ENCODE results near the gene CAPN11.
"Not testable (repeated sequence)": the region's sequence is repeated elsewhere in the genome, so short reads cannot be mapped to it uniquely, and the experiment has no call there.

CAPN11 gene

GRCh38 chr6:44131892-44132291 is 26.7 kb upstream of the CAPN11 start:
- DNase-seq (ENCODE audit: low spot score): peak; percentile 48

DNA sequence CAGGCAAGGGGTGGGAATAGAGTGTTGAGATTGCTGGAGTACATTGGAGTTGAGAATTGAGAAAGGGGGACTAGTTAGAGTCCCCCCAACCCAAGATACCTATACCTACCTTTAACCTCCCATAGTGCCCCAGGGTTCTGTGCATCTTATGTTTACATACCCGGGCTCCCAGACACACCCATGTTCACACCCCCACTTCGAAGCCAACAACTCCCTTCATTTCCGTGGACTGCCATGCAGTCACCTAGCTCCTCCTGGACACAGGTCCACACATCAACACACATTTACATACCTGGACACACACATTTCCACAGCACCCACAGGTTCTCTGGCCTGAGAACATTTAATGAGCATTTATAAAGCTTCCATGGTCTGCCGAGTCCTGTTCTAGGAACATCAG is 26.1 kb upstream of the CAPN11 start:
- peak; percentile 76 for DNase-seq (ENCODE audit: low spot score)

DNA sequence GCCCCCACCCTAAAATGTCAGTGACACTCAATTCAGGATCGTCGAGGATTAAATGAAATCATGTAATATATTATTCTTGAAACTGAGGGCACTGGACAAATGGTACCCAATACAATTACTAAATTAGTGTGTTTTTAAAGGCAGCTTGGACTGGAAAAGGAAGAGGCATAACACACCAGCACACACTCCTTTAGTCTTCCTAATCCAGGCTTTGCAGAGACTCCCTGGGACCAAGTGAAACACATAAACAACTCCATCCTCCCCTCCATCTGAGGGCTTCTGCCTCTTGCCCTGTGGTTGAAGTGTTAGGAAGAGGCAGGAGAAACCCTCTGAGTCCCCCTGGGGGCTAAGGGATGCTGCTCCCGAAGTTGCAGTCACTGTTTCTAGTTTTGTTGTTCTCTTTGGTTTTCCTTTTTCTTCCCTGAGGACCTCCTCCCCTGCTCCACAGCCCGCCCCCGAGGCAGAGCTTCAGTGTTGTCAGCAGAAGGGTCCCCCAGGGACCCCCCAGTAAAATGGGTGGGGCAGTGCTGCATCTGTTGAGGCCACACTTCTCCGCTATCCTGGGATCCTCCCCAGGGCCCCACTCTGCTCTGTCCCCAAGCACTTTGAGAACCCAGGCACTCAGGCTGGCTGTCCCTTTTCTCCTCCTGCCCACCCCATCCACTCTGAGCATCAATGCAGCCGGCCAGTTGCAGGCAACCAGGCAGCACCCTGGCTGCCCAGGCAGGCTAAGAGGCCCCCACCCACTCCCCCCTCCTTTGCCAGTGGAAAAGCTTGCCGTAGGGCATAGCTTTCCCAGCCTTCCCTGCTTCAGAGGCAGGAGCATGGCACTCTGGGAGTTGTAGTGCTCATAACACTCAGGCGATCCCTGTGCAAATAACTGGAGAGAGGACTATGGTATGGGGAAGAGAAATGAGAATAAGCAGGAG is 25.4 kb upstream of the CAPN11 start:
- DNase-seq (ENCODE audit: low spot score): peak; percentile 70

DNA sequence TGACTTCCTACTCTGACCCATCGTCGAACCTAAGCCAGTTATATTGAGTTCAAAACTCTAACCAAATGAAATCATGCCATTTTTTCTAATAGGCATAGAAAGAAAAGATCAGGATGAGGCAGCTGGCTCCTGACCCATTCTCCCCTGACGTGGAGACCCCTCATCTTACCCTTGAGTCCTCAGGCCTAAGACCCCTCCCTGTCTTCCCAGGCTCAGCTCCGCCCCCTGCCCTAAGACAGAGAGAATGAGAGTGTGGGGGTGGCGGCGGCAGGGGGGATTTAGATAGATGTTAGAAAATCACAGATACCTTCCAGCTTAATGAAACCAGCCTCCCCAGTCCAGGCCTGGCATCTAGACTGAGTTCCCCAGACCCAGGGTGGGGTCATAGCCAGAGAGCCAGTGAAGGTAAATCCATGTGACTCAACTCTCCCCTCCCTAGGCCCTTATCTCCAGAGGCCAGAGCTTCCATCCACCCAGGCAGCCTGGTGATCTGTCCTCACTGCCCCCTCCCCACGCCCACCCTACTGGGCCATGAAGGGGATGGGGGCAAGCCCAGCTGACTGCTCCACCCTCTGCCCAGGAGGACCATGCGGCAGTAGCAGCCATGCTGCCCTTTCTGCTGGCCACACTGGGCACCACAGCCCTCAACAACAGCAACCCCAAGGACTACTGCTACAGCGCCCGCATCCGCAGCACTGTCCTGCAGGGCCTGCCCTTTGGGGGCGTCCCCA is 24.5 kb upstream of the CAPN11 start:
- peak; percentile 85 for DNase-seq (ENCODE audit: low spot score)

- no peak for DNase-seq (ENCODE audit: low spot score)
Measured at GRCh38 chr6:44135173-44135758, 23.4 kb upstream of the CAPN11 start.

DNA sequence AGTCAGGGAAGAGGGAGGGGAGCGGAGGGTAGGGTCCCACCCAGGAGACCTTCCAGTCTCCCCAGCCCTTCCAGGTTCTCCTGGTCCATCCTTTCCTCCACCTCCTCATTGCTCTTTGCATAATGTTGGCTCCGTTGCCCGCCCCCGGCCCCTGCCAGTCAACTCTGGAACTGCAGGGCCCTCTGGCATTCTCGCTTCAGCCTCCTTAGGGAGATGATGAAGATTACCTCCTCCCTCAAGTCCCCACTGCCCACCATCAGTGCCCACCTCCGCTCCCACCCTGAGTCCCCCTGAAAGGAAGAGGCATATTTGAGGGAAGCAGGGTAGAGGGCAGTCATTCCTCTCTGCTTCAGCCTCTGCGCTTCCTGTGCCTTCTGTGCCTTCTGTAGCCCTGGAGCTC is 22.7 kb upstream of the CAPN11 start:
- DNase-seq (ENCODE audit: low spot score): no peak

DNA sequence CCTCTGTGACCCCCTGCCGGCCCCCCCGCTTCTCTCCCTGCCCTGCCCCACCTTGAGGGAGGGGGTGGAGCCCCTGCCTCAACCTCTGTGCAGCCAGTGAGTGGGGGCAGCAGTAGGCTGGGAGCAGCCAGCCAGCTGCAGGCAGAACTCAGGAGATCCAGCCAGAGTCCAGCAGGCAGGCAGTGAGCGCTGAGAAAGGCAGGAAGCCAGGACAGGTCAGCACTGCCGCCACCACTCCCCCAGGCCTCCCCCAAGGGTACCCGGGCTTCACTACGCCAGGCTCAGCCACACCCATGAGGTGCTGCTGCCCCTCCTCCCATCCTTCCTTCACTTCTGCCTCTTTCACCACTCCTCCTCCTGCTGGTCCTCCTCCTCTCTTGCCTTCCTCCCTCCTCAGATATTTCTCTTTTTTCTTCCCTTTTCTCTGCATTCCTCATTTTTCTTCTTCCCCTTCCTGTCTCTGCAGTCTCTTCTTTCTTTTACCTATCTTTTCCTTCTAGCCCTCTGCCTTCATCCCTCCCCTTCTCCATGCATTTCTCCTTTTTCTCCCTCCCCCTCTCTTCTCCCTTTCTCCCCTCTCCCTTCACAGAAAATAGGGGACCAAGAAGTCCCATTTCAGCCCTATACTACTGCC is 19.8 kb upstream of the CAPN11 start:
- no peak for DNase-seq (ENCODE audit: low spot score)

- DNase-seq (ENCODE audit: low spot score): no peak
Measured at GRCh38 chr6:44139351-44139743, 19.3 kb upstream of the CAPN11 start.

- no peak for DNase-seq (ENCODE audit: low spot score)
Measured at GRCh38 chr6:44142835-44143234, 15.8 kb upstream of the CAPN11 start.

- no peak for DNase-seq (ENCODE audit: low spot score)
Measured at GRCh38 chr6:44143731-44144130, 14.9 kb upstream of the CAPN11 start.

- not testable (repeated sequence) for DNase-seq (ENCODE audit: low spot score)
Measured at GRCh38 chr6:44144536-44144935, 14.1 kb upstream of the CAPN11 start.

GRCh38 chr6:44145839-44146238 is 12.8 kb upstream of the CAPN11 start:
- no peak for DNase-seq (ENCODE audit: low spot score)

GRCh38 chr6:44146685-44147084 is 11.9 kb upstream of the CAPN11 start:
- DNase-seq (ENCODE audit: low spot score): no peak

DNA sequence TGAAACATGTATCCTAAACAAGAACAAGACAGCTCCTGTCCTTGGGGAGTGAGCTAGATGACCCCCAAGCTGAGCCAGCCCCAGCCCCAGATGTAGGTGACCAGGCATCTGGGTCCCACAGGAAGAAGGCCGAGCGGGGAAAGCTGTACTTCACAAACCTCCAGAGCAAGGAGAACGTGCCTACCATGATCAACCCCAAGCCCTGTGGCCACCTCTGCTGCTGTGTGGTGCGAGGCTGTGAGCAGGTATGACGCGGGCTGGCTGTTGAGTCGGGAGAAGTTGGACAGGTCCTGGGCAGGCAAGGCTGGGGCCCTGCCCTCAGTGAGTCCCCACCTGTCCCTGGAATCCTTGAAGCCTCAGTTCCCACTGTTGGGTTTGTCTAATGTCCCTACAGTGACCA is 11.4 kb upstream of the CAPN11 start:
- no peak for DNase-seq (ENCODE audit: low spot score)

DNA sequence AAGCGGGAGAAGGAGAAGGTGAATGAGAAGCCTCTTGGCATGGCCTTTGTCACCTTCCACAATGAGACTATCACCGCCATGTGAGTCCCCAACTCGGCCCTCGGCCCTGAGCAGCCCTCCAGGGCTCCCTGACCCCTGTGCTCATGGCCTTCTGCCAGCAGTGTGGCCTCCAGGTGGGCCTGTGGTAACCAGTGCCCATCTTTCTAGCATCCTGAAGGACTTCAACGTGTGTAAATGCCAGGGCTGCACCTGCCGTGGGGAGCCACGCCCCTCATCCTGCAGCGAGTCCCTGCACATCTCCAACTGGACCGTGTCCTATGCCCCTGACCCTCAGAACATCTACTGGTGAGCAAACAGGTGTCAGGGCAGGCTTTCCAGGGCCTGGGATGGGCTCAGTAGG is 10.3 kb upstream of the CAPN11 start:
- no peak for DNase-seq (ENCODE audit: low spot score)

DNA sequence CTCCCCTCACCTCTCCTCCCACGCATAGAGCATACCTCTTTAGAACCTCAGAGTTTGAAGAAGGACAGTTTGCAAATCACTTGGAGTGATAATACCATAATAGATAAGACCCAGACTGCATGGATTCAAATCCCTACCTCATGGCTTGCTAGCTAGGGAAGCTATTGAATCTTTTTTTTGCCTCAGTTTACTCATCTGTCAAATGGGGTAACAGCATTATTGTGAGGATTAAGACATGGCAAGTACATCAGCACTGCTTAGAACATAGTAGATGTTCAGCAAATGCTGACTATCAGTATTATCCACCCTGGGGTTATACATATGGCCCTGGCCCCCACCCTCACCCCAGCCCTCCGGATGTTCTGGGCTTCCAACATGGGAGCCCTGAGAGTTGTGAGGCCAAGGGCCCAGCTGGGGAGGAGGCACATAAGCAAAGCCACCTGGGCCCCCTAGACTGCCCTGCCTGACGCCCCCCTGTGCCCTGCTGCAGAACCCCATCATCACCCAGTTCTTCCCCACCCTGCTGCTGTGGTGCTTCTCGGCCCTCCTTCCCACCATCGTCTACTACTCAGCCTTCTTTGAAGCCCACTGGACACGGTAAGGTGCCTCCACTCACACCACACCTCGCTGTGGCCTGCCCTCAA is 9.1 kb upstream of the CAPN11 start:
- DNase-seq (ENCODE audit: low spot score): no peak

DNA sequence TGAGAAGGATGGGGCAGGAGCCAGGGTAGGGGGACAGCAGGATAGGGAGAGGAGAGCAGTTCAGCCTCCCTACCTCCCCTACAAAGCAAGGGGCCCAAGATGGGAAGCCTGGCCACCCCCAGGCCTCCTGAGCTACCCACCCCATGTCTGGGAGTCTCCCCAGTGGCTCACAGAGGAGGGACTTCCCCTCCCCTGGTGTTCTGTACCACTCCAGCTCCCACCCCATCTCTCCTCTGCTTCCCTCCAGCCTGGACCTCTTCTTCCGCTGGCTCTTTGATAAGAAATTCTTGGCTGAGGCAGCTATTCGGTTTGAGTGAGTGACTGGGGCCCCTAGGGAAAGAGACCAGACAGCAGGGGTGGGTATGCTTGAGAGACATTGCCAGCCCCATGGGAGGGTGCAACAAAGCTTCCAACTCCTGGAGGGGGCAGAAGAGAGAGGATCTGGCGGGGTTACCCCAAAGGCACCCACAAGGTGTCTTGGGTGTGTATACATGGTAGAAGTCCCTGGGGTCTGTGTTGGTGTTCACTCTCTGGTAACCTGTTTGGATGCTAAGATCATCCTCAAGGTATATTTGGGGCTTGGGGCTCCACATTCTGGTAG is 8.2 kb upstream of the CAPN11 start:
- no peak for DNase-seq (ENCODE audit: low spot score)

DNA sequence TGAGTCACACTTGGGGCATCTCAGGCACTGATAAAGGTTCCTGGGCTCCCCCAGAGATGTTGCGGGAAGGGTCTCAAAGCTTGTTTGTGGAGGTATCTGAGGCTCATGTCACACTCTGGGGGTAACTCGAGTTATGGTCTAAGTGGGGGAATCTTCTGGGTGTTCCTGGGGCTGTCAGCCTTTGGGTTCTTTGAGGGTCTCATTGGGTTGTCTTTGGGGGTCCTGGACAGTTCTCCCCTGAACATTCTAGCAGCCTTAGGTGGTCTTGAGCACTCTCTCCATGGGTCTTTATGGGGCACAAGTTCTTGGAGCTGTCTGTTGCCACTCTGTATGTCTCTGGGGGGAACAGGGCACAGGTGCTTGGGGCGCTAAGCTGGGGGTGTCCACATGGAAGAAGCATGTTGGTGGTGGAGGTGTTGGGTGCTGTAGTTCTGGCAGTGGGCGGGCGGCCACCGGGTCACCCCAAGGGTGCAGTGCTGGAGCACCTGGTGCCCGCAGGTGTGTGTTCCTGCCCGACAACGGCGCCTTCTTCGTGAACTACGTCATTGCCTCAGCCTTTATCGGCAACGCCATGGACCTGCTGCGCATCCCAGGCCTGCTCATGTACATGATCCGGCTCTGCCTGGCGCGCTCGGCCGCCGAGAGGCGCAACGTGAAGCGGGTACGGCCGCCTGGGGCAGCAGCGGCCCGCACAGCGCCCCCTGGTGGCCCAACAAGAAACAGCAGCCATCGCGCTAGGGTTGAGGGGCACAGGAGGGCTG is 7.1 kb upstream of the CAPN11 start:
- peak; percentile 83 for DNase-seq (ENCODE audit: low spot score)

GRCh38 chr6:44152109-44152461 is 6.5 kb upstream of the CAPN11 start:
- DNase-seq (ENCODE audit: low spot score): no peak

- DNase-seq (ENCODE audit: low spot score): no peak
Measured at GRCh38 chr6:44152533-44152932, 6.1 kb upstream of the CAPN11 start.

DNA sequence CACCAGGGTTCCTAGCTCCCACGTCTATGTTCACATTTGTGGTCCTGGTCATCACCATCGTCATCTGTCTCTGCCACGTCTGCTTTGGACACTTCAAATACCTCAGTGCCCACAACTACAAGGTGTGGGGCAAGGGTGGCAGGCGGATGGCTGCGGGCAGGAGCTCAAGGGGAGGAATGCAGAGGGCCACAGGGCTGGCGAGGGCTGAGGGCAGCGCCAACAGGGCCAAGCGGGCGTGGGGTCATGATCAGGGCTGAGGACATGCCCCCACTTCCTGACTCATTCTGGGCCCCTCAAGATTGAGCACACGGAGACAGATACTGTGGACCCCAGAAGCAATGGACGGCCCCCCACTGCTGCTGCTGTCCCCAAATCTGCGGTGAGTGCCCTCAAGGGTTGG is 4.6 kb upstream of the CAPN11 start:
- no peak for DNase-seq (ENCODE audit: low spot score)
